ENCODE results near the gene XCR1. TPM values are rescaled to one million over a fixed set of nuclear protein-coding genes. Genes with fewer than 3 reads are reported as not detected.

Gene XCR1
- total and polyA plus RNA-seq, 3 donors from 2014 or later = 0.06 to 0.34 (median 0.16) TPM

- Histone ChIP-seq H3K9me3 (no peaks in the 10 kb centered on the region), H3K4me3 (no peak overlapping the region), H3K27ac (no peak overlapping the region), H3K4me1 (no peaks in the 10 kb centered on the region), H3K36me3 (ENCODE audit: low read depth, missing control alignments) (no peaks in the 10 kb centered on the region), H3K27me3 (no peaks in the 10 kb centered on the region)
- TF ChIP-seq POLR2A (IDR thresholded peaks at IDR 0.05) = no peak
- TF ChIP-seq, protein P1, sequence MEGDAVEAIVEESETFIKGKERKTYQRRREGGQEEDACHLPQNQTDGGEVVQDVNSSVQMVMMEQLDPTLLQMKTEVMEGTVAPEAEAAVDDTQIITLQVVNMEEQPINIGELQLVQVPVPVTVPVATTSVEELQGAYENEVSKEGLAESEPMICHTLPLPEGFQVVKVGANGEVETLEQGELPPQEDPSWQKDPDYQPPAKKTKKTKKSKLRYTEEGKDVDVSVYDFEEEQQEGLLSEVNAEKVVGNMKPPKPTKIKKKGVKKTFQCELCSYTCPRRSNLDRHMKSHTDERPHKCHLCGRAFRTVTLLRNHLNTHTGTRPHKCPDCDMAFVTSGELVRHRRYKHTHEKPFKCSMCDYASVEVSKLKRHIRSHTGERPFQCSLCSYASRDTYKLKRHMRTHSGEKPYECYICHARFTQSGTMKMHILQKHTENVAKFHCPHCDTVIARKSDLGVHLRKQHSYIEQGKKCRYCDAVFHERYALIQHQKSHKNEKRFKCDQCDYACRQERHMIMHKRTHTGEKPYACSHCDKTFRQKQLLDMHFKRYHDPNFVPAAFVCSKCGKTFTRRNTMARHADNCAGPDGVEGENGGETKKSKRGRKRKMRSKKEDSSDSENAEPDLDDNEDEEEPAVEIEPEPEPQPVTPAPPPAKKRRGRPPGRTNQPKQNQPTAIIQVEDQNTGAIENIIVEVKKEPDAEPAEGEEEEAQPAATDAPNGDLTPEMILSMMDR (IDR thresholded peaks at IDR 0.05) = no peak
- 65 to 67% methylated on average over 5 to 8 of the region's 8 CpGs for WGBS, 2 donors
- intact Hi-C loops (cut with DNase I; ENCODE audit: low total_unique reads) = no loop called here
- no peak for DNase-seq
Observed at GRCh38 chr3:45967724-45968123, 59.6 kb downstream of the XCR1 start.

Other genes starting within 250 kb of the XCR1 start
- gene SLC6A20, start 230.9 kb downstream of the XCR1 start, total RNA-seq = 1 to 10 TPM in 1 of 2 donors, under 1 TPM in 1; 0.87 to 2.3 TPM
- 2.3 TPM for gene SLC6A20, start 230.9 kb downstream of the XCR1 start, polyA plus RNA-seq (ENCODE audit: insufficient read depth, low read depth, low replicate concordance)
- gene LZTFL1, start 185.4 kb downstream of the XCR1 start, total RNA-seq = 10 to 100 TPM; 55.6 to 66.4 TPM
- gene LZTFL1, start 185.4 kb downstream of the XCR1 start, polyA plus RNA-seq (ENCODE audit: insufficient read depth, low read depth, low replicate concordance) = 156 TPM
- gene CCR9, start 140.9 kb downstream of the XCR1 start, total RNA-seq = under 1 TPM in 1 of 2 donors, not detected in 1; 0.19 TPM
- 0.25 TPM for gene CCR9, start 140.9 kb downstream of the XCR1 start, polyA plus RNA-seq (ENCODE audit: insufficient read depth, low read depth, low replicate concordance)
- under 1 TPM; 0.16 to 0.62 TPM for gene CXCR6, start 84.0 kb downstream of the XCR1 start, total RNA-seq
- 2.1 TPM for gene CXCR6, start 84.0 kb downstream of the XCR1 start, polyA plus RNA-seq (ENCODE audit: insufficient read depth, low read depth, low replicate concordance)
- gene FYCO1, start 31.7 kb downstream of the XCR1 start, total RNA-seq = 10 to 100 TPM; 21.7 to 24.2 TPM
- gene FYCO1, start 31.7 kb downstream of the XCR1 start, polyA plus RNA-seq (ENCODE audit: insufficient read depth, low read depth, low replicate concordance) = 12.8 TPM
- gene CCR1, start 180.8 kb upstream of the XCR1 start, total RNA-seq = 1 to 10 TPM in 1 of 2 donors, under 1 TPM in 1; 0.16 to 1.8 TPM
- 4.9 TPM for gene CCR1, start 180.8 kb upstream of the XCR1 start, polyA plus RNA-seq (ENCODE audit: insufficient read depth, low read depth, low replicate concordance)
- not detected for gene CCR3, start 215.0 kb upstream of the XCR1 start, total RNA-seq
- gene CCR3, start 215.0 kb upstream of the XCR1 start, polyA plus RNA-seq (ENCODE audit: insufficient read depth, low read depth, low replicate concordance) = not detected